GM12878 (cell line): ENCODE data around the gene ZSCAN25. TPM values are rescaled to one million over a fixed set of nuclear protein-coding genes. Genes with fewer than 3 reads are reported as not detected.

Source experiments
- ATAC-seq: fragments of 200-7000 bp; cut with Tn5 transposase; 3 replicates; pipeline ENCODE4 v1.9.1; 2020; ENCODE audit warnings: mild to moderate bottlenecking, moderate library complexity
- BruUV-seq: library from RNA; stranded (reverse); fragments of 400-500 nt; replicated peaks from 2 replicates; lab custom pipeline; 2021; lab: Mats Ljungman, UMichigan
- CTCF ChIA-PET: fragments of 300-600 bp; sonication (Branson Sonifier 250); formaldehyde crosslinking; extraction: SDS; loops from one replicate; lab custom pipeline; 2021; ENCODE audit warnings: inconsistent platforms; lab: Yijun Ruan, JAX
- POLR2A ChIA-PET: fragments of 350-600 bp; formaldehyde crosslinking; extraction: SDS; loops from one replicate; lab custom pipeline; 2021; ENCODE audit warnings: inconsistent platforms; lab: Charles Lee
- RAD21 ChIA-PET: fragments of 300-600 bp; sonication (Branson Sonifier 250); formaldehyde crosslinking; loops from one replicate; lab custom pipeline; 2023; ENCODE audit warnings: antibody characterized with exemption; ENCODE audit not compliant: unreplicated experiment; lab: Charles Lee
- SMC1A ChIA-PET: fragments of 300-600 bp; sonication (Branson Sonifier 250); formaldehyde crosslinking; loops from one replicate; lab custom pipeline; 2023; ENCODE audit not compliant: unreplicated experiment, uncharacterized antibody; lab: Charles Lee
- DNase-seq: peaks from one replicate; pipeline ENCODE4 v3.0.0-alpha.2; 2011; ENCODE audit warnings: low read depth, low spot score
- FAIRE-seq: peaks from 3 replicates; lab custom pipeline; 2011; peaks lifted over from hg19 to GRCh38; lab: Jason Lieb, UNC
- H2AFZ ChIP-seq: 2 replicates; pipeline ENCODE4 v1.6.0; 2011; ENCODE audit warnings: low read depth, low read length, control low read depth; ENCODE audit not compliant: control insufficient read depth
- H3K27ac ChIP-seq: 2 replicates; pipeline ENCODE4 v1.5.1; 2011; ENCODE audit warnings: control low read depth; ENCODE audit not compliant: control insufficient read depth, insufficient read depth
- H3K27me3 ChIP-seq, 2 experiments: replicated peaks in 1 of 2; 2 replicates each; pipeline versions ENCODE4 v1.6.0 to v1.6.1; 2011; ENCODE audit warnings: low read length in 1 of 2; ENCODE audit not compliant: control insufficient read depth in 2 of 2, insufficient read depth in 2 of 2
- H3K36me3 ChIP-seq, 2 experiments: 2 replicates each; pipeline ENCODE4 v1.5.1; 2011; ENCODE audit warnings: low read length in 1 of 2; ENCODE audit not compliant: control insufficient read depth in 2 of 2, insufficient read depth in 2 of 2
- H3K4me1 ChIP-seq: 2 replicates; pipeline ENCODE4 v1.6.1; 2011; ENCODE audit warnings: mild to moderate bottlenecking, low read length, moderate library complexity, mixed read lengths; ENCODE audit not compliant: control insufficient read depth, insufficient read depth
- H3K4me2 ChIP-seq: 2 replicates; pipeline ENCODE4 v1.6.0; 2011; ENCODE audit warnings: control low read depth; ENCODE audit not compliant: control insufficient read depth, insufficient read depth
- H3K4me3 ChIP-seq: fragments of 200-600 bp; sonication (generic); 2 replicates; pipeline ENCODE4 v1.5.1; 2016
- H3K79me2 ChIP-seq: 2 replicates; pipeline ENCODE4 v1.6.0; 2011; ENCODE audit warnings: low read length; ENCODE audit not compliant: control insufficient read depth, insufficient read depth
- H3K9ac ChIP-seq: 2 replicates; pipeline ENCODE4 v1.8.0; 2011; ENCODE audit warnings: low read length, control low read depth, mixed read lengths; ENCODE audit not compliant: control insufficient read depth, insufficient read depth
- H3K9me3 ChIP-seq: replicated peaks from 3 replicates; pipeline ENCODE4 v1.5.1; 2011; ENCODE audit warnings: mild to moderate bottlenecking, low read length; ENCODE audit not compliant: control insufficient read depth, insufficient read depth
- H4K20me1 ChIP-seq: 2 replicates; pipeline ENCODE4 v1.6.0; 2011; ENCODE audit not compliant: control insufficient read depth, insufficient read depth
- CEBPZ ChIP-seq: fragments of 150-350 bp; IDR thresholded peaks from 2 replicates; pipeline ENCODE4 v1.6.1; 2016; ENCODE audit warnings: low read depth, low read length
- DPF2 ChIP-seq: fragments of 450-650 bp; IDR thresholded peaks from 2 replicates; pipeline ENCODE4 v1.6.1; 2017; ENCODE audit warnings: mild to moderate bottlenecking
- E2F4 ChIP-seq: IDR thresholded peaks from 2 replicates; pipeline ENCODE4 v1.6.1; 2012; ENCODE audit warnings: low read depth, low read length, improper control_type of control experiment
- JUND ChIP-seq: IDR thresholded peaks from 2 replicates; pipeline ENCODE4 v1.6.1; 2012; ENCODE audit warnings: low read depth, mild to moderate bottlenecking, low read length, improper control_type of control experiment, moderate library complexity
- NFIC ChIP-seq: IDR thresholded peaks from 2 replicates; pipeline ENCODE4 v1.6.1; 2012; ENCODE audit warnings: low read depth, mild to moderate bottlenecking, inconsistent platforms, low read length, moderate library complexity
- NRF1 ChIP-seq: conservative IDR thresholded peaks from 2 replicates; pipeline ENCODE4 v1.6.1; 2011; ENCODE audit warnings: mild to moderate bottlenecking, low read depth, low read length, improper control_type of control experiment
- RAD21 ChIP-seq: IDR thresholded peaks from 2 replicates; pipeline ENCODE4 v1.6.1; 2011; ENCODE audit warnings: mild to moderate bottlenecking, low read depth, low read length, moderate library complexity; ENCODE audit not compliant: insufficient read depth
- SMC3 ChIP-seq: IDR thresholded peaks from 2 replicates; pipeline ENCODE4 v1.6.1; 2011; ENCODE audit warnings: low read length, improper control_type of control experiment, borderline replicate concordance
- SUPT20H ChIP-seq: IDR thresholded peaks from 2 replicates; pipeline ENCODE4 v1.6.1; 2011; ENCODE audit warnings: low read depth, mild to moderate bottlenecking, low read length, moderate library complexity, borderline replicate concordance; ENCODE audit not compliant: control insufficient read depth
- SUZ12 ChIP-seq: fragments of 200-600 bp; sonication (generic); IDR thresholded peaks from one replicate; pipeline ENCODE4 v1.6.1; 2018; ENCODE audit warnings: antibody characterized with exemption, mild to moderate bottlenecking; ENCODE audit not compliant: unreplicated experiment
- TARDBP ChIP-seq: IDR thresholded peaks from 2 replicates; pipeline ENCODE4 v1.6.1; 2016; ENCODE audit warnings: borderline replicate concordance
- TCF7 ChIP-seq: IDR thresholded peaks from 2 replicates; pipeline ENCODE4 v1.6.1; 2014; ENCODE audit warnings: antibody characterized with exemption, borderline replicate concordance
- ZNF384 ChIP-seq: IDR thresholded peaks from 2 replicates; pipeline ENCODE4 v1.6.1; 2012; ENCODE audit warnings: low read depth, mild to moderate bottlenecking, low read length, improper control_type of control experiment, borderline replicate concordance
- ZSCAN29 ChIP-seq: fragments of 450-650 bp; IDR thresholded peaks from 2 replicates; pipeline ENCODE4 v1.6.1; 2017; ENCODE audit warnings: mild to moderate bottlenecking, moderate library complexity
- WGBS: methylation state at CpG from one replicate; pipeline ENCODE4 v1.1.6; 2016; ENCODE audit warnings: low lambda C conversion rate; ENCODE audit not compliant: insufficient replicate concordance, insufficient coverage; ENCODE audit errors: missing lambda C conversion rate; 5-methylcytosine and 5-hydroxymethylcytosine counted together
- in situ Hi-C: fragments of 300-500 bp; cut with MboI; formaldehyde crosslinking; loops from 9 replicates; pipeline ENCODE4 v1.14.3; 2018; ENCODE audit warnings: mixed read lengths
- intact Hi-C: fragments of 100-400 bp; cut with micrococcal nuclease; formaldehyde crosslinking; loops from one replicate; pipeline ENCODE4 v1.14.2; 2022; ENCODE audit not compliant: unreplicated experiment
- polyA plus RNA-seq, 11 experiments: library from polyadenylated mRNA; depleted of rRNA in 4 of 11; unstranded in 6 of 11; stranded (reverse) in 5 of 11; fragments of >200 nt; fragmentation: Nextera tagmentation in 4 of 11; fragmentation: Illumina TruSeq in 1 of 11; extraction: Ambion mirVana in 4 of 11; extraction: Trizol in 1 of 11; gene quantifications; 1 replicate in 1 of 11; 2 replicates in 10 of 11; pipeline versions ENCODE4 v1.2.1 to v1.2.3, GENCODE V29; 2011 to 2016; ENCODE audit warnings: inconsistent platforms in 2 of 11, missing spikeins in 2 of 11, low read depth in 1 of 11
- total RNA-seq, 4 experiments: library from RNA; depleted of rRNA in 3 of 4; stranded (reverse); fragments of >200 nt in 3 of 4; fragmentation: Illumina TruSeq in 1 of 4; extraction: Trizol in 1 of 4; gene quantifications; 2 replicates each; pipeline versions ENCODE4 v1.2.1 to v1.2.3, GENCODE V29; 2013 to 2021

The ZSCAN25 gene
- total and polyA plus RNA-seq, 10 of the 15 experiments (the other 5 are each of a cell fraction or from before 2014, with no cell fraction given), result 0.79 to 15.6 (median 9.6) TPM

GRCh38 chr7:99579956-99580777, 36.6 kb upstream of the ZSCAN25 start:
- Histone ChIP-seq H3K4me1 (no peaks in the 10 kb centered on the region), H3K4me2 (peak overlapping the region; percentile 78), H3K27me3 (no peaks in the 10 kb centered on the region; a peak in 1 of 4 replicates), H3K4me3 (peak overlapping the region; percentile 37), H3K36me3 (no peaks in the 10 kb centered on the region), H3K9me3 (no peaks in the 10 kb centered on the region), H3K79me2 (no peaks in the 10 kb centered on the region), H4K20me1 (no peaks in the 10 kb centered on the region), H3K27ac (no peak overlapping the region), H2AFZ (peak overlapping the region; percentile 66), H3K9ac (no peak overlapping the region)
- 5% methylated on average over 48 of the region's 54 CpGs for WGBS
- in situ Hi-C loops, result no loop called here
- no TSS peak for BruUV-seq
- FAIRE-seq (no peak), ATAC-seq (peak; percentile 79), DNase-seq (no peak)
- intact Hi-C loops, result loop anchor here (2.0 kb wide), 1 partner anchor 21 kb away; no protein-coding TSS in a partner anchor
- SMC1A ChIA-PET, result interaction anchor here (0.6 kb wide), 1 partner anchor 173 kb away, joined by 3 read pairs; no protein-coding TSS in a partner anchor
- CTCF ChIA-PET, result interaction anchor here (1.0 kb wide), 1 partner anchor 20 kb away, joined by 3 read pairs; no protein-coding TSS in a partner anchor
- RAD21 ChIA-PET, result no interaction called here
- POLR2A ChIA-PET, result no interaction called here
- TF ChIP-seq ZNF384 (no peak), NRF1 (no peak), RAD21 (peak; percentile 20; the same call in 1 of the 2 replicates), ZSCAN29 (no peak), NFIC (no peak), TARDBP (no peak), DPF2 (no peak), CEBPZ (no peak), E2F4 (no peak), TCF7 (no peak), SUZ12 (no peak), SUPT20H (no peak), JUND (no peak), SMC3 (0 out of 2 replicates have a peak, but pooled peaks have one; percentile 18)
